Hematopoietic multipotent progenitor cell treated with erythropoietin and hydrocortisone succinate and interleukin-3 and kit ligand, for 8 days (in vitro differentiated cells): ENCODE measurements around the gene KRABD2.
"Not testable (repeated sequence)": the region's sequence is repeated elsewhere in the genome, so short reads cannot be mapped to it uniquely, and the experiment has no call there.

ENCODE experiments used
- DNase-seq: peaks from one replicate; pipeline ENCODE4 v3.0.0-alpha.2; 2015

KRABD2 gene

GRCh38 chr17:8360260-8360659, 16.2 kb downstream of the KRABD2 start:
- no peak for DNase-seq

DNA sequence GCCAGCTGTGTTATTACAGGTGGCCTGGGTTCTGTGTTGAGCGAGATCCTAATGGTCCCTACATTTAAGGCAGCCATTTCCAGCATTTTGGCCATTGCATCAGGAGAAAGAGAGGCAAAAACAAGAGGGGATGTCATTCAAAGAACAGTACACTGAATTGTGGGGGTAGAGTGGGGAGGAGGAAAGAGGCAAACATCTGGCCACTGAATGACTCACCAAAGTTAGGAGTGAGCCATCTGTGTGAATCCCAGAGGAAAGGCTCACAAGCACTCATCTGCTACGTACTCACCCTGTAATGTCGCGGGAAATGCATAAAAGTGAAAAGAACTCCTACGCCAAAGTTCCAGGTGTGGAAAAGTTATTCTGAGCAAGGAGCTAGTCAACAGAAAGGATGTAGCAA, 16.7 kb downstream of the KRABD2 start:
- DNase-seq: no peak

GRCh38 chr17:8357910-8358309, 18.6 kb downstream of the KRABD2 start:
- DNase-seq: no peak

DNA sequence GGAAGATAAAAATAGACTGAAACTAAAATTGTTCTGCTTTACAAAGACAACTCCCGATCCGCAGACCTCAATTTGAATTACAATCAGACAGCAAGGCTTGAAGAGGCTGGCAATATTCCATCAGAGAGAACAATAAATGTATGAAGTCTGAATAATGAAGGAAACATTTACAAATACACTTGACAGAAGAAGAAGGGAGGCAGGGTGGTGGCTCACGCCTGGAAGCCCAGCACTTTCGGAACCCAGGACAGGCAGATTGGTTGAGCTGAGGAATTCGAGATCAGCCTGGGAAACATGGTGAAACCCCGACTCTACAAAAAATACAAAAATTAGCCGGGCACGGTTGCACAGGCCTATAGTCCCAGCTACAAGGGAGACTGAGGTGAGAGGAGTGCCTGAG, 22.3 kb downstream of the KRABD2 start:
- no peak for DNase-seq

- DNase-seq: no peak
Observed at GRCh38 chr17:8353736-8354135, 22.8 kb downstream of the KRABD2 start.

- no peak for DNase-seq
Observed at GRCh38 chr17:8350339-8350738, 26.2 kb downstream of the KRABD2 start.

- not testable (repeated sequence) for DNase-seq
Observed at GRCh38 chr17:8347001-8347400, 29.5 kb downstream of the KRABD2 start.

- DNase-seq: no peak
Observed at GRCh38 chr17:8345951-8346665, 30.4 kb downstream of the KRABD2 start.

- DNase-seq: no peak
Observed at GRCh38 chr17:8345052-8345690, 31.3 kb downstream of the KRABD2 start.

- no peak for DNase-seq
Observed at GRCh38 chr17:8341456-8341855, 35.0 kb downstream of the KRABD2 start.

DNA sequence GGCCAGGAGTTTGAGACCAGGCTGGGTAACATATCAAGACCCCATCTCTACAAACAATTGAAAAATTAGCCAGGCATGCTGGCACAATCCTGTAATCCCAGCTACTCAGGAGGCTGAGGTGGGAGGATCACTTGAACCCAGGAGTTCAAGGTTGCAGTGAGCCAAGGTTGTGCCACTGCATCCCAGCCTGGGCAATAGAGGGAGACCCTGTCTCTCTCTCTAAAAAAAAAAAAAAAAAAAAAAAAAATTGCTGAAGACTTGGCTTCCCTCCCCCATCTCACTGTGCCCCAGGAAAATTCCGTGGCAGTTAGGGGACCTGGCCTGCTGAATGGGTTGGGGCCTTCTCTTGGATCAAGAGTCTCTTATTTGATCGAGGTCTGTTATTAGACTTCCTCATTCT, 37.0 kb downstream of the KRABD2 start, which contains the start of gene ODF4:
Gene ODF4, plus strand, starts transcription at position 301 of the 400 bp plus-strand sequence. CDS start 212 bp downstream, outside the sequence.
- no peak for DNase-seq

GRCh38 chr17:8338753-8339140, 37.8 kb downstream of the KRABD2 start:
- no peak for DNase-seq

DNA sequence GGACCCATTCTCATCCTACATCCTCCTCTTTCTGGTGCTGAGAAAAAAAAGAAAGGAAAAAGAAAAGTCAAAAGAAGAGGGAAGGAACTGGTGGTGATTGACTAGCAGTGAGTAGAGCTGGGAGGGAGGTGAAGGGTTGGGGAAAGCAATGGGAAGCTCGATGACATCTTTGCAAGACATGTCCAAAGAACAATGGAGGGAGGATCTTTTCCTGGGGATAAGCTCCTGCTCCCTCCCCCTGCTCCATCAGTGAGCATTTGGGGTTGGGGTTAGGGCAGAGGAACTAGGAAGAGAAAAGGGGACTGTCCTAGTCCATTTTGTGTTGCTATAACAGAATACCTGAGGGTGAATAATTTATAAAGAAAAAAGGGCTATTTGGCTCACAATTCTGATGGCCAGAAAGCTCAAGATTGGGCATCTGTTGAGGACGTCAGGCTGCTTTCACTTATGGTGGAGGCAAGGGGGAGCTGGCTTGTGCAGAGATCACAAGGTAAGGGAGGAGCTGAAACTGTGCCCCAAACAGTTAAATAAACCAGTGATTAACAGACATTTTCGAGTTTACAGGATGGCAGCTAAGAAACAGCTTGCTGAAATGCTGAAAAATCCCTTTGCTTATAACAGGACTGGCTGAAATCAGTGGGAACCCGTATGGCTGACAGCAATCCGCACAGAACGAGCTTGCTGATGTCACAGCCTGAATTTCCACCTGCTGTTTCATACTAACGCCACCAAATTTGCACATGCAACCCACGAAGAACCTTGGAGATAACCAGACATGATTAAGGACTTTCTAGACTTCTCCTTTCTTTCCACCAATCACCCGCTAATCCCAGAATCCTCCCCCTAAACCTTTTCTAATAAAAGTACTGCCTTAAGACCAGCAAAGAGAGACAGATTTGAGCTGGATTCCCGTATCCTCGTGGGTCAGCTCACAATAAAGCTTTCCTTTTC, 38.4 kb downstream of the KRABD2 start:
- peak; percentile 38 for DNase-seq

- DNase-seq: no peak
Observed at GRCh38 chr17:8333281-8333680, 43.2 kb downstream of the KRABD2 start.

DNA sequence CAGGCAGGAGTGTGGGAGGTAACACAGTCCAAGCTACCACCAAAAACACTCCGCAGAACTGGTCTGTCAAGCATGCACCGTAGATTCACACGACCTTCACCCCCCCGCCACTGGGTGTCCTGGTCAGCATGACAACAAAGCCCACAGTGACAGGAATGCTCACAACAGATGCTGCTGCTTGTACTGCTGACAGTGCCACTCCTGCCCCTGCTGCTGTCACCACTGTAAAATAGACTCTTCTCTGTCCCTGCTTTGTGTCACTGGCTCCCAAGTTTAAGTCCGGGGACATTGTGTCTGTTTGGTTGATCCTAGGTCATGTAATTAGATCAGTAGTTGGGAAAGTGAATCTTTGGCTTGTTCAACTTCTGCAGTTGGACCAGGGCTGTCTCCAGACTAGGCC, 43.8 kb downstream of the KRABD2 start:
- DNase-seq: no peak

GRCh38 chr17:8332128-8332527, 44.4 kb downstream of the KRABD2 start:
- DNase-seq: no peak

- DNase-seq: peak; percentile 17
Observed at GRCh38 chr17:8327303-8327649, 49.2 kb downstream of the KRABD2 start.
